ENCODE measurements around the gene APOB.

APOB gene

DNA sequence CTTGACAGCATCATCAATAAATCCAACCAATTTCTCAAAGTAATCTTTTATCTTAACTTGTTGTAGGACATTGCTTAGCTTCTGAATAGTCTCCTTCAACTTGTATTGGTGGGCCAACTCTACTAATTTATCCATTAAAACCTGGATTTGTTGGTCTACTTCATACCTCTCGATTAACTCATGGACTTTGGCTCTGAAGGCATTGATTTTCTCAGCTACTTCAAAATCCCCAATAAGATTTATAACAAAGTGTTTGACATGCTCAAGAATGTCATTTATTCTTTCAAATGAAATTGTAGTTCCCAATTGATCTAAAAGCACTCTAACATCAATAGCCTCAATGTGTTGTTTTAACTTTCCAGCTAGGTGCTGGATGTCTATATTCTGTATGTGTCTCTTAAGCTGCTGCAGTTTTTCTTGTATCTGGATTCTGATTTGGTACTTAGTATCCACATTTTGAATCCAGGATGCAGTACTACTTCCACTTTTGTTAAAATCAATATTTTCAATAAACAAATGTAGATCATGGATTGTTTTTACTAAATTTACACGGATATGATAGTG lies 34.1 kb downstream of the APOB start:
- Histone ChIP-seq H3K27me3 (ENCODE audit: insufficient read depth, low read length, poor library complexity, severe bottlenecking) (no peaks in the 10 kb centered on the region), H3K9ac (ENCODE audit: low read depth, low read length, poor library complexity, severe bottlenecking) (no peak overlapping the region), H3K9me2 (replicated peaks; ENCODE audit: low read depth, low read length) (no peaks in the 10 kb centered on the region), H2AFZ (ENCODE audit: low read length) (no peak overlapping the region), H3K4me1 (ENCODE audit: insufficient read depth, low read length, poor library complexity, severe bottlenecking) (no peaks in the 10 kb centered on the region), H3K4me3 (ENCODE audit: low read length, poor library complexity, severe bottlenecking) (no peak overlapping the region), H3K4me2 (ENCODE audit: low read depth, low read length, poor library complexity, severe bottlenecking) (no peak overlapping the region), H3K36me3 (ENCODE audit: insufficient read depth, low read length) (no peaks in the 10 kb centered on the region), H3K79me2 (ENCODE audit: insufficient read depth, low read length) (no peaks in the 10 kb centered on the region), H4K20me1 (ENCODE audit: insufficient read depth, low read length, poor library complexity, severe bottlenecking) (no peaks in the 10 kb centered on the region), H3F3A (ENCODE audit: low read depth) (no peaks in the 10 kb centered on the region), H3K9me3 (ENCODE audit: insufficient read depth, low read depth, low read length) (no peaks in the 10 kb centered on the region)
- TF ChIP-seq, protein P1, sequence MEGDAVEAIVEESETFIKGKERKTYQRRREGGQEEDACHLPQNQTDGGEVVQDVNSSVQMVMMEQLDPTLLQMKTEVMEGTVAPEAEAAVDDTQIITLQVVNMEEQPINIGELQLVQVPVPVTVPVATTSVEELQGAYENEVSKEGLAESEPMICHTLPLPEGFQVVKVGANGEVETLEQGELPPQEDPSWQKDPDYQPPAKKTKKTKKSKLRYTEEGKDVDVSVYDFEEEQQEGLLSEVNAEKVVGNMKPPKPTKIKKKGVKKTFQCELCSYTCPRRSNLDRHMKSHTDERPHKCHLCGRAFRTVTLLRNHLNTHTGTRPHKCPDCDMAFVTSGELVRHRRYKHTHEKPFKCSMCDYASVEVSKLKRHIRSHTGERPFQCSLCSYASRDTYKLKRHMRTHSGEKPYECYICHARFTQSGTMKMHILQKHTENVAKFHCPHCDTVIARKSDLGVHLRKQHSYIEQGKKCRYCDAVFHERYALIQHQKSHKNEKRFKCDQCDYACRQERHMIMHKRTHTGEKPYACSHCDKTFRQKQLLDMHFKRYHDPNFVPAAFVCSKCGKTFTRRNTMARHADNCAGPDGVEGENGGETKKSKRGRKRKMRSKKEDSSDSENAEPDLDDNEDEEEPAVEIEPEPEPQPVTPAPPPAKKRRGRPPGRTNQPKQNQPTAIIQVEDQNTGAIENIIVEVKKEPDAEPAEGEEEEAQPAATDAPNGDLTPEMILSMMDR (conservative IDR thresholded peaks at IDR 0.05; ENCODE audit: low read length) = no peak
- TF ChIP-seq EZH2phosphoT487 (IDR thresholded peaks at IDR 0.05; ENCODE audit: borderline replicate concordance) = no peak

DNA sequence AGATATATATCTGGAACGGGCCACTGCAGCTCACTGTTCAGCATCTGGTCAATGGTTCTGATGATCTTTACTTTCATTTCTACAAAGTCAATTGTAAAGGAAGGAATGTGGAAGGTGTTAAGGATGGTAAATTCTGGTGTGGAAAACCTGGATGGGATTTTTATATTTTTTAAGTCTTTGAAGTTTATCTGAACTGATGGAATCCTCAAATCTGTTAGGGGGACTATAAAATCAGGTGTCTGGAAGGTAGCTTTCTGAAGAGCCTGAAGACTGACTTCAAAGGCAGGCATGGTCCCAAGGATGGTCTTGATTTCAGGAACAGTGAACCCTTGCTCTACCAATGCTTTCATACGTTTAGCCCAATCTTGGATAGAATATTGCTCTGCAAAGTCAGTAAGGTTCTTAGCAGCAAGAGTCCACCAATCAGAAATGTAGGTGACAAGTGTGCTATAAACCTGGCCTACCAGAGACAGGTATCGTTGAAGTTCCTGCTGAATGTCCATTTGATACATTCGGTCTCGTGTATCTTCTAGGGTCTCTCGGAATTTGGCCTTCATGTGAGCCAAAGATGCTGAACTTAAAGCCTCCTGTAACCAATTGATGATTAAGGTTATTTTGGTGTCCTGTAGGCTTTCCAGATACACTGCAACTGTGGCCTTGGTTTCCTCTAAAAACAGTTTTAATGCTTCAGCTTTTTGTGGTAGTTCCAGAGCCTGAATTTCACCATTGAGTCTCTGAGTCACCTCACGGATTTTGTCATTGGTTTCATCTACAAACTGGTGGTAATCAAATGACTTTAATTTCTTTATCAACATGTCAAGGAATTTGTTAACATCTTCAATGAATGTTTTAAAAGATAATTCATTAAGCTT lies 34.8 kb downstream of the APOB start:
- no peaks in the 10 kb centered on the region for H4K20me1 ChIP-seq (ENCODE audit: insufficient read depth, low read length, poor library complexity, severe bottlenecking)
- TF ChIP-seq EZH2phosphoT487 (IDR thresholded peaks at IDR 0.05; ENCODE audit: borderline replicate concordance) = no peak
- TF ChIP-seq, protein P1 (conservative IDR thresholded peaks at IDR 0.05; ENCODE audit: low read length) = no peak
- H3K9me3 ChIP-seq (ENCODE audit: insufficient read depth, low read depth, low read length) = no peaks in the 10 kb centered on the region
- no peaks in the 10 kb centered on the region for H3F3A ChIP-seq (ENCODE audit: low read depth)
- H2AFZ ChIP-seq (ENCODE audit: low read length) = no peak overlapping the region
- H3K4me2 ChIP-seq (ENCODE audit: low read depth, low read length, poor library complexity, severe bottlenecking) = no peak overlapping the region
- no peaks in the 10 kb centered on the region for H3K9me2 ChIP-seq (replicated peaks; ENCODE audit: low read depth, low read length)
- no peaks in the 10 kb centered on the region for H3K4me1 ChIP-seq (ENCODE audit: insufficient read depth, low read length, poor library complexity, severe bottlenecking)
- H3K27me3 ChIP-seq (ENCODE audit: insufficient read depth, low read length, poor library complexity, severe bottlenecking) = no peaks in the 10 kb centered on the region
- H3K9ac ChIP-seq (ENCODE audit: low read depth, low read length, poor library complexity, severe bottlenecking) = no peak overlapping the region
- no peaks in the 10 kb centered on the region for H3K79me2 ChIP-seq (ENCODE audit: insufficient read depth, low read length)
- no peak overlapping the region for H3K4me3 ChIP-seq (ENCODE audit: low read length, poor library complexity, severe bottlenecking)
- H3K36me3 ChIP-seq (ENCODE audit: insufficient read depth, low read length) = no peaks in the 10 kb centered on the region

DNA sequence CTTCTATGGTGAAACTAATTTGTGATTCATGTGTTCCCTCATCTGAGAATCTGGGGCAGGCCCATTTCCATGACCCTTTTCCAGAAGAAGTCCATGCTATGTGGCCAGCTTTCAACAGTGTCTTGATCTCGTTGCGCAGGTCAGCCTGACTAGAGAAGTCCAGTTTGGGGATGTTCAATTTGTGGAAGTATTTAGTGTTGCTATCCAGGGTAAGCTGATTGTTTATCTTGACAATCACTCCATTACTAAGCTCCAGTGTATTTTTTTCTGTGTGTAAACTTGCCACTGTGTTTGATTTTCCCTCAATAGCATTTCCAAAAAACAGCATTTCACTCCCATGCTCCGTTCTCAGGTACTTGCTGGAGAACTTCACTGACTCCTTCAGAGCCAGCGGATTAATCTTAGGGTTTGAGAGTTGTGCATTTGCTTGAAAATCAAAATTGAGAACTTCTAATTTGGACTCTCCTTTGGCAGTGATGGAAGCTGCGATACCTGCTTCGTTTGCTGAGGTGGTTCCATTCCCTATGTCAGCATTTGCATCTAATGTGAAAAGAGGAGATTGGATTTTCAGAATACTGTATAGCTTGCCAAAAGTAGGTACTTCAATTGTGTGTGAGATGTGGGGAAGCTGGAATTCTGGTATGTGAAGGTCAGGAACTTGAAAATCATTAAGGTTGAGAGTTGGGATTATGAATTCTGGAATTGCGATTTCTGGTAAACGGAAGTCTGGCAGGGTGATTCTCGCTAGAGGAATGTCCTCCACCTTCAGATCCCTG lies 35.7 kb downstream of the APOB start:
- Histone ChIP-seq H3K36me3 (ENCODE audit: insufficient read depth, low read length) (no peaks in the 10 kb centered on the region), H3K4me3 (ENCODE audit: low read length, poor library complexity, severe bottlenecking) (no peak overlapping the region), H3K4me2 (ENCODE audit: low read depth, low read length, poor library complexity, severe bottlenecking) (no peak overlapping the region), H3K27me3 (ENCODE audit: insufficient read depth, low read length, poor library complexity, severe bottlenecking) (no peaks in the 10 kb centered on the region), H3K9me2 (replicated peaks; ENCODE audit: low read depth, low read length) (no peaks in the 10 kb centered on the region), H3F3A (ENCODE audit: low read depth) (no peaks in the 10 kb centered on the region), H2AFZ (ENCODE audit: low read length) (no peak overlapping the region), H3K9me3 (ENCODE audit: insufficient read depth, low read depth, low read length) (no peaks in the 10 kb centered on the region), H3K9ac (ENCODE audit: low read depth, low read length, poor library complexity, severe bottlenecking) (no peak overlapping the region), H3K79me2 (ENCODE audit: insufficient read depth, low read length) (no peaks in the 10 kb centered on the region), H3K4me1 (ENCODE audit: insufficient read depth, low read length, poor library complexity, severe bottlenecking) (no peaks in the 10 kb centered on the region), H4K20me1 (ENCODE audit: insufficient read depth, low read length, poor library complexity, severe bottlenecking) (no peaks in the 10 kb centered on the region)
- TF ChIP-seq EZH2phosphoT487 (IDR thresholded peaks at IDR 0.05; ENCODE audit: borderline replicate concordance) = no peak
- TF ChIP-seq, protein P1 (conservative IDR thresholded peaks at IDR 0.05; ENCODE audit: low read length) = no peak

Data from Loucy (cell line).